Mesenchymal stem cell (in vitro differentiated cells and primary cell): Measurements from ENCODE around the gene TBC1D3H. TPM values are rescaled to one million over a fixed set of nuclear protein-coding genes. Genes with fewer than 3 reads are reported as not detected.
"Not testable (repeated sequence)": the region's sequence is repeated elsewhere in the genome, so short reads cannot be mapped to it uniquely, and the experiment has no call there.

Experiments used
- DNase-seq: peaks from one replicate; pipeline ENCODE4 v3.0.0-alpha.2; 2013
- H2AFZ ChIP-seq: one replicate; pipeline ENCODE4 v1.6.1; 2013; ENCODE audit warnings: low read depth, mild to moderate bottlenecking, control low read depth, inconsistent platforms, low read length, moderate library complexity
- H2AK5ac ChIP-seq: 2 replicates; pipeline ENCODE4 v1.6.1; 2013; ENCODE audit warnings: low read length, moderate library complexity, mild to moderate bottlenecking, inconsistent platforms; ENCODE audit not compliant: severe bottlenecking
- H2BK120ac ChIP-seq: one replicate; pipeline ENCODE4 v1.6.1; 2013; ENCODE audit warnings: low read depth, mild to moderate bottlenecking, inconsistent platforms, low read length, moderate library complexity
- H2BK12ac ChIP-seq, 2 experiments: one replicate each; pipeline ENCODE4 v1.6.1; 2013; ENCODE audit warnings: inconsistent platforms in 2 of 2, low read length in 2 of 2, mild to moderate bottlenecking in 2 of 2, moderate library complexity in 2 of 2, control low read depth in 1 of 2
- H2BK15ac ChIP-seq: one replicate; pipeline ENCODE4 v1.6.1; 2013; ENCODE audit warnings: mild to moderate bottlenecking, low read depth, inconsistent platforms; ENCODE audit not compliant: poor library complexity, severe bottlenecking
- H2BK5ac ChIP-seq: 2 replicates; pipeline ENCODE4 v1.6.1; 2013; ENCODE audit warnings: low read depth, mild to moderate bottlenecking, low read length, control low read depth, inconsistent platforms; ENCODE audit not compliant: poor library complexity, severe bottlenecking
- H3K14ac ChIP-seq, 2 experiments: one replicate each; pipeline ENCODE4 v1.6.1; 2013; ENCODE audit warnings: inconsistent platforms in 2 of 2, low read length in 2 of 2, control low read depth in 1 of 2, mild to moderate bottlenecking in 1 of 2, moderate library complexity in 1 of 2
- H3K18ac ChIP-seq, 2 experiments: one replicate each; pipeline ENCODE4 v1.6.1; 2013; ENCODE audit warnings: inconsistent platforms in 2 of 2, low read length in 2 of 2, control low read depth in 1 of 2, low read depth in 1 of 2, mild to moderate bottlenecking in 1 of 2
- H3K23ac ChIP-seq, 2 experiments: one replicate each; pipeline ENCODE4 v1.6.1; 2013; ENCODE audit warnings: inconsistent platforms in 2 of 2, low read length in 2 of 2, mild to moderate bottlenecking in 2 of 2, moderate library complexity in 2 of 2, control low read depth in 1 of 2
- H3K27ac ChIP-seq: 2 replicates; pipeline ENCODE4 v1.5.1; 2013; ENCODE audit warnings: mild to moderate bottlenecking, moderate library complexity, low read length, control low read depth, inconsistent platforms; ENCODE audit not compliant: poor library complexity, severe bottlenecking
- H3K27me3 ChIP-seq, 2 experiments: 2 replicates each; pipeline versions ENCODE4 v1.6.1 to v1.7.0; 2013; ENCODE audit warnings: low read length in 2 of 2, mild to moderate bottlenecking in 2 of 2, moderate library complexity in 2 of 2, control low read depth in 1 of 2, inconsistent platforms in 1 of 2; ENCODE audit not compliant: control insufficient read depth in 1 of 2, insufficient read depth in 1 of 2
- H3K36me3 ChIP-seq, 2 experiments: 2 replicates each; pipeline versions ENCODE4 v1.6.1 to v1.7.0; 2013; ENCODE audit warnings: low read length in 2 of 2, control low read depth in 1 of 2, inconsistent platforms in 1 of 2, low read depth in 1 of 2, mild to moderate bottlenecking in 1 of 2; ENCODE audit not compliant: insufficient read depth in 2 of 2, control insufficient read depth in 1 of 2
- H3K4ac ChIP-seq, 2 experiments: one replicate each; pipeline ENCODE4 v1.6.1; 2013; ENCODE audit warnings: inconsistent platforms in 2 of 2, low read length in 2 of 2, mild to moderate bottlenecking in 2 of 2, moderate library complexity in 2 of 2, control low read depth in 1 of 2, low read depth in 1 of 2
- H3K4me1 ChIP-seq: 2 replicates; pipeline ENCODE4 v1.6.1; 2013; ENCODE audit warnings: low read depth, low read length, control low read depth; ENCODE audit not compliant: control insufficient read depth, insufficient read depth
- H3K4me2 ChIP-seq: 2 replicates; pipeline ENCODE4 v1.6.1; 2013; ENCODE audit warnings: low read length, mild to moderate bottlenecking, inconsistent platforms; ENCODE audit not compliant: poor library complexity, severe bottlenecking
- H3K4me3 ChIP-seq, 2 experiments: 2 replicates each; pipeline versions ENCODE4 v1.5.1 to v1.7.0; 2013; ENCODE audit warnings: low read length in 2 of 2, mild to moderate bottlenecking in 2 of 2, control low read depth in 1 of 2, low read depth in 1 of 2; ENCODE audit not compliant: insufficient read depth in 1 of 2
- H3K79me1 ChIP-seq: replicated peaks from 2 replicates; pipeline ENCODE4 v1.6.1; 2013; ENCODE audit warnings: mild to moderate bottlenecking, control low read depth, low read length, inconsistent platforms; ENCODE audit not compliant: poor library complexity, severe bottlenecking
- H3K9ac ChIP-seq: 2 replicates; pipeline ENCODE4 v1.7.0; 2013; ENCODE audit warnings: mild to moderate bottlenecking, low read length, moderate library complexity
- H3K9me3 ChIP-seq: 2 replicates; pipeline ENCODE4 v1.7.0; 2013; ENCODE audit warnings: mild to moderate bottlenecking, low read length; ENCODE audit not compliant: control insufficient read depth
- H4K8ac ChIP-seq: one replicate; pipeline ENCODE4 v1.6.1; 2013; ENCODE audit warnings: inconsistent platforms, mild to moderate bottlenecking, low read length, moderate library complexity
- H4K91ac ChIP-seq: one replicate; pipeline ENCODE4 v1.6.1; 2013; ENCODE audit warnings: mild to moderate bottlenecking, low read length, inconsistent platforms
- WGBS: methylation state at CpG from one replicate; pipeline ENCODE4 v1.1.7; 2013; ENCODE audit warnings: mixed read lengths; 5-methylcytosine and 5-hydroxymethylcytosine counted together
- polyA plus RNA-seq, 2 experiments: library from polyadenylated mRNA; stranded (reverse); fragments of 200-250 nt; gene quantifications; one replicate each; pipeline ENCODE4 v1.2.3, GENCODE V29; 2013

TBC1D3H gene
- polyA plus RNA-seq (2013, experiment 1 of 2): 0.81 TPM
- polyA plus RNA-seq (2013, experiment 2 of 2): 0.77 TPM

GRCh38 chr17:36388385-36389245 lies at the start of gene TBC1D3H:
TSS of gene TBC1D3H (minus strand) at chr17:36388435. CDS start at chr17:36386895, 1,540 bp downstream.
- not testable (repeated sequence) for H2BK120ac ChIP-seq, DNase-seq, H2AFZ ChIP-seq, H2AK5ac ChIP-seq, H3K18ac ChIP-seq, H3K4me3 ChIP-seq, H3K79me1 ChIP-seq, H3K36me3 ChIP-seq, H3K4ac ChIP-seq, H3K23ac ChIP-seq, H3K14ac ChIP-seq, H4K8ac ChIP-seq, H3K9ac ChIP-seq, H3K27ac ChIP-seq, H3K4me2 ChIP-seq, H4K91ac ChIP-seq, H3K4me1 ChIP-seq, H3K27me3 ChIP-seq, H3K9me3 ChIP-seq, H2BK15ac ChIP-seq, H2BK12ac ChIP-seq, H2BK5ac ChIP-seq
- WGBS: 86% methylated on average over 4 of the region's 19 CpGs

GRCh38 chr17:36428891-36429290 lies 40.7 kb upstream of the TBC1D3H start:
- no CpG with 5 or more reads among the region's 13 CpGs for WGBS
- not testable (repeated sequence) for H4K91ac ChIP-seq, DNase-seq, H4K8ac ChIP-seq, H3K9ac ChIP-seq, H2BK5ac ChIP-seq, H3K36me3 ChIP-seq, H3K4me1 ChIP-seq, H3K4me3 ChIP-seq, H3K4ac ChIP-seq, H3K79me1 ChIP-seq, H3K27ac ChIP-seq, H2AFZ ChIP-seq, H3K18ac ChIP-seq, H2AK5ac ChIP-seq, H3K14ac ChIP-seq, H3K23ac ChIP-seq, H2BK15ac ChIP-seq, H2BK120ac ChIP-seq, H2BK12ac ChIP-seq, H3K9me3 ChIP-seq, H3K4me2 ChIP-seq, H3K27me3 ChIP-seq

- not testable (repeated sequence) for H3K9me3 ChIP-seq, H2AFZ ChIP-seq, H3K14ac ChIP-seq, H3K27ac ChIP-seq, H4K8ac ChIP-seq, H2BK15ac ChIP-seq, H3K27me3 ChIP-seq, H3K23ac ChIP-seq, H3K18ac ChIP-seq, H3K4me3 ChIP-seq, H2BK120ac ChIP-seq, H3K79me1 ChIP-seq, H3K4me2 ChIP-seq, H3K36me3 ChIP-seq, H2BK12ac ChIP-seq, H3K9ac ChIP-seq, H2BK5ac ChIP-seq, H3K4me1 ChIP-seq, H4K91ac ChIP-seq, H2AK5ac ChIP-seq, H3K4ac ChIP-seq, DNase-seq
- whole genome bisulfite sequencing: no CpG with 5 or more reads among the region's 2 CpGs
Observed at GRCh38 chr17:36415180-36415941, 27.1 kb upstream of the TBC1D3H start.

GRCh38 chr17:36390943-36391645 lies 2.9 kb upstream of the TBC1D3H start:
- H3K27ac ChIP-seq, H3K79me1 ChIP-seq, H3K9me3 ChIP-seq, H2AK5ac ChIP-seq, H2BK12ac ChIP-seq, H2BK5ac ChIP-seq, H4K8ac ChIP-seq, H3K23ac ChIP-seq, H3K4ac ChIP-seq, H3K4me2 ChIP-seq, H3K36me3 ChIP-seq, H3K4me1 ChIP-seq, H4K91ac ChIP-seq, H3K27me3 ChIP-seq, DNase-seq, H2BK120ac ChIP-seq, H3K4me3 ChIP-seq, H3K18ac ChIP-seq, H2BK15ac ChIP-seq, H3K14ac ChIP-seq, H3K9ac ChIP-seq, H2AFZ ChIP-seq: not testable (repeated sequence)
- WGBS: no CpG with 5 or more reads among the region's 9 CpGs
